ENCODE measurements around the gene CENPV.

CENPV gene

DNA sequence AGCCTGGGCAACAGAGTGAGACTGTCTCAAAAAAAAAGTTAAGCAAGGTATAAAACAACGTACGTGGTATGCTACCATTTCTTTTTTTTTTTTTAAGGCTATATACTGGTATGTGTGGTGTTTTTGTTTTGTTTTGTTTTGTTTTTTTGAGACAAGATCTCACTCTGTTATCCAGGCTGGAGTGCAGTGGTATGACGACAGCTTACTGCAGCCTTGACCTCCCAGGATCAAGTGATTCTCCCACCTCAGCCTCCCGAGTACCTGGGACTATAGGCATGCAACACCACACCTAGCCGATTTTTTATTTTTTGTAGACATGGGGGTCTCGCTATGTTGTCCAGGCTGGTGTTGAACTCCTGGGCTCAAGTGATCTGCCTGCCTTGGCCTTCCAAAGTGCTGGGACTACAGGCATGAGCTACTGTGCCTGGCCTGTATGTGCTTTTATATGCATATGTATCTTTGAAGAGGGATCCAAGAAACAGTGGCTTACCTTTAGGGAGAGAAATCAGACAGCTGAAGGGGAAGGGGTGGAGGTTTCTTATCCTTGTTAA, 6.5 kb downstream of the CENPV start:
- no peak for TF ChIP-seq CTCF (IDR thresholded peaks at IDR 0.05; ENCODE audit: borderline replicate concordance, extremely low read depth, low read length, poor library complexity, severe bottlenecking)
- TF ChIP-seq EZH2 (IDR thresholded peaks at IDR 0.05; ENCODE audit: borderline replicate concordance, low read depth, low read length, severe bottlenecking): no peak
- H3K27ac ChIP-seq (ENCODE audit: low read length): no peak overlapping the region
- no peak overlapping the region for H3K4me3 ChIP-seq (ENCODE audit: low read depth in 1 of 2, low read length in 2 of 2)
- no peak overlapping the region for H2AFZ ChIP-seq (ENCODE audit: low read depth, low read length)
- no peak overlapping the region for H3K9ac ChIP-seq (ENCODE audit: low read depth, low read length)
- no peaks in the 10 kb centered on the region for H3K27me3 ChIP-seq (ENCODE audit: insufficient read depth, low read length, poor library complexity)
- ATAC-seq (ENCODE audit: insufficient read depth, low read depth) (no peak), DNase-seq (no peak)
- peaks cover 17% of the 10 kb centered on the region; the same call in 1 of the 2 replicates for H3K4me1 ChIP-seq (ENCODE audit: insufficient read depth, low read length)
- no peak overlapping the region for H3K4me2 ChIP-seq (ENCODE audit: insufficient read depth, low read length)
- H4K20me1 ChIP-seq (ENCODE audit: insufficient read depth, low read length): peaks cover 12% of the 10 kb centered on the region; the same call in 1 of the 2 replicates
- peaks cover 25% of the 10 kb centered on the region for H3K79me2 ChIP-seq (ENCODE audit: insufficient read depth, low read length)
- H3K9me3 ChIP-seq (ENCODE audit: insufficient read depth, low read length, severe bottlenecking): no peaks in the 10 kb centered on the region
- peaks cover 66% of the 10 kb centered on the region for H3K36me3 ChIP-seq (ENCODE audit: insufficient read depth, low read length)

GRCh38 chr17:16345565-16345964, 7.7 kb downstream of the CENPV start:
- H3K9ac ChIP-seq (ENCODE audit: low read depth, low read length): no peak overlapping the region
- no peaks in the 10 kb centered on the region for H3K27me3 ChIP-seq (ENCODE audit: insufficient read depth, low read length, poor library complexity)
- H3K4me2 ChIP-seq (ENCODE audit: insufficient read depth, low read length): no peak overlapping the region
- peaks cover 11% of the 10 kb centered on the region; the same call in 1 of the 2 replicates for H4K20me1 ChIP-seq (ENCODE audit: insufficient read depth, low read length)
- no peaks in the 10 kb centered on the region for H3K9me3 ChIP-seq (ENCODE audit: insufficient read depth, low read length, severe bottlenecking)
- H3K4me1 ChIP-seq (ENCODE audit: insufficient read depth, low read length): peaks cover 6% of the 10 kb centered on the region; the same call in 1 of the 2 replicates
- TF ChIP-seq EZH2 (IDR thresholded peaks at IDR 0.05; ENCODE audit: borderline replicate concordance, low read depth, low read length, severe bottlenecking): no peak
- TF ChIP-seq CTCF (IDR thresholded peaks at IDR 0.05; ENCODE audit: borderline replicate concordance, extremely low read depth, low read length, poor library complexity, severe bottlenecking): no peak
- H3K27ac ChIP-seq (ENCODE audit: low read length): no peak overlapping the region
- no peak for ATAC-seq (ENCODE audit: insufficient read depth, low read depth)
- DNase-seq: no peak
- H3K79me2 ChIP-seq (ENCODE audit: insufficient read depth, low read length): peaks cover 13% of the 10 kb centered on the region
- peaks cover 66% of the 10 kb centered on the region for H3K36me3 ChIP-seq (ENCODE audit: insufficient read depth, low read length)
- H3K4me3 ChIP-seq (ENCODE audit: low read depth in 1 of 2, low read length in 2 of 2): no peak overlapping the region
- no peak overlapping the region for H2AFZ ChIP-seq (ENCODE audit: low read depth, low read length)

- DNase-seq (no peak), ATAC-seq (ENCODE audit: insufficient read depth, low read depth) (no peak)
- H3K9ac ChIP-seq (ENCODE audit: low read depth, low read length): no peak overlapping the region
- no peak overlapping the region for H3K27ac ChIP-seq (ENCODE audit: low read length)
- H3K4me2 ChIP-seq (ENCODE audit: insufficient read depth, low read length): no peak overlapping the region
- no peaks in the 10 kb centered on the region for H3K27me3 ChIP-seq (ENCODE audit: insufficient read depth, low read length, poor library complexity)
- no peak for TF ChIP-seq EZH2 (IDR thresholded peaks at IDR 0.05; ENCODE audit: borderline replicate concordance, low read depth, low read length, severe bottlenecking)
- no peaks in the 10 kb centered on the region for H3K9me3 ChIP-seq (ENCODE audit: insufficient read depth, low read length, severe bottlenecking)
- H3K79me2 ChIP-seq (ENCODE audit: insufficient read depth, low read length): no peaks in the 10 kb centered on the region; the same call in 1 of the 2 replicates
- H3K4me3 ChIP-seq (ENCODE audit: low read depth in 1 of 2, low read length in 2 of 2): no peak overlapping the region
- H3K4me1 ChIP-seq (ENCODE audit: insufficient read depth, low read length): no peaks in the 10 kb centered on the region
- peaks cover 50% of the 10 kb centered on the region for H3K36me3 ChIP-seq (ENCODE audit: insufficient read depth, low read length)
- H2AFZ ChIP-seq (ENCODE audit: low read depth, low read length): no peak overlapping the region
- H4K20me1 ChIP-seq (ENCODE audit: insufficient read depth, low read length): peaks cover 7% of the 10 kb centered on the region; the same call in 1 of the 2 replicates
Measured at GRCh38 chr17:16343569-16343968, 9.7 kb downstream of the CENPV start.

GRCh38 chr17:16342979-16343378, 10.3 kb downstream of the CENPV start:
- Histone ChIP-seq H3K27ac (ENCODE audit: low read length) (no peak overlapping the region), H3K36me3 (ENCODE audit: insufficient read depth, low read length) (peaks cover 45% of the 10 kb centered on the region), H3K4me1 (ENCODE audit: insufficient read depth, low read length) (no peaks in the 10 kb centered on the region), H3K27me3 (ENCODE audit: insufficient read depth, low read length, poor library complexity) (no peaks in the 10 kb centered on the region), H3K4me3 (ENCODE audit: low read depth in 1 of 2, low read length in 2 of 2) (no peak overlapping the region), H2AFZ (ENCODE audit: low read depth, low read length) (no peak overlapping the region), H3K9me3 (ENCODE audit: insufficient read depth, low read length, severe bottlenecking) (no peaks in the 10 kb centered on the region), H4K20me1 (ENCODE audit: insufficient read depth, low read length) (peaks cover 4% of the 10 kb centered on the region; the same call in 1 of the 2 replicates), H3K9ac (ENCODE audit: low read depth, low read length) (no peak overlapping the region), H3K4me2 (ENCODE audit: insufficient read depth, low read length) (no peak overlapping the region), H3K79me2 (ENCODE audit: insufficient read depth, low read length) (no peaks in the 10 kb centered on the region)
- no peak for TF ChIP-seq EZH2 (IDR thresholded peaks at IDR 0.05; ENCODE audit: borderline replicate concordance, low read depth, low read length, severe bottlenecking)
- TF ChIP-seq CTCF (IDR thresholded peaks at IDR 0.05; ENCODE audit: borderline replicate concordance, extremely low read depth, low read length, poor library complexity, severe bottlenecking): no peak
- ATAC-seq (ENCODE audit: insufficient read depth, low read depth): no peak
- no peak for DNase-seq
